ENCODE measurements around the gene ANKS1B.

Gene ANKS1B

DNA sequence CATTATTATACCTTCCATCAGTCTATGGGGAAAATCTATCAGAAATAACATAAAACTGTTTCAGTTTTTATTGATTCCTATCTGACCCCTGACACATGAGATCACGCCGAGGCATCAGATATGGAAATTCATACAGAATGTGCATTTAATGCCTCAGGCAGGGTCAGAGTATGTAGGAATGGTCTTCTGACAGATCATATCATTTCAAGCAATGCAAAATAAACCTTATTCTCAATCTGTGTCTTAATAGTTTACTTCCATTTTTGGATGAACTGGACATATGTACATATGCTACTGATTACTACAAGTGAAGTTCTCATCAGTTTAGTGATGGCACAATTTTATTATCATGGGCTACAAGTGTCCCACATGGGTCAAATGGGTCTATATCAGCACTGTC, 150.0 kb downstream of the ANKS1B start:
- TF ChIP-seq, protein P1, sequence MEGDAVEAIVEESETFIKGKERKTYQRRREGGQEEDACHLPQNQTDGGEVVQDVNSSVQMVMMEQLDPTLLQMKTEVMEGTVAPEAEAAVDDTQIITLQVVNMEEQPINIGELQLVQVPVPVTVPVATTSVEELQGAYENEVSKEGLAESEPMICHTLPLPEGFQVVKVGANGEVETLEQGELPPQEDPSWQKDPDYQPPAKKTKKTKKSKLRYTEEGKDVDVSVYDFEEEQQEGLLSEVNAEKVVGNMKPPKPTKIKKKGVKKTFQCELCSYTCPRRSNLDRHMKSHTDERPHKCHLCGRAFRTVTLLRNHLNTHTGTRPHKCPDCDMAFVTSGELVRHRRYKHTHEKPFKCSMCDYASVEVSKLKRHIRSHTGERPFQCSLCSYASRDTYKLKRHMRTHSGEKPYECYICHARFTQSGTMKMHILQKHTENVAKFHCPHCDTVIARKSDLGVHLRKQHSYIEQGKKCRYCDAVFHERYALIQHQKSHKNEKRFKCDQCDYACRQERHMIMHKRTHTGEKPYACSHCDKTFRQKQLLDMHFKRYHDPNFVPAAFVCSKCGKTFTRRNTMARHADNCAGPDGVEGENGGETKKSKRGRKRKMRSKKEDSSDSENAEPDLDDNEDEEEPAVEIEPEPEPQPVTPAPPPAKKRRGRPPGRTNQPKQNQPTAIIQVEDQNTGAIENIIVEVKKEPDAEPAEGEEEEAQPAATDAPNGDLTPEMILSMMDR (IDR thresholded peaks at IDR 0.05; ENCODE audit: insufficient read depth, low read depth, low read length, missing control alignments) = no peak

DNA sequence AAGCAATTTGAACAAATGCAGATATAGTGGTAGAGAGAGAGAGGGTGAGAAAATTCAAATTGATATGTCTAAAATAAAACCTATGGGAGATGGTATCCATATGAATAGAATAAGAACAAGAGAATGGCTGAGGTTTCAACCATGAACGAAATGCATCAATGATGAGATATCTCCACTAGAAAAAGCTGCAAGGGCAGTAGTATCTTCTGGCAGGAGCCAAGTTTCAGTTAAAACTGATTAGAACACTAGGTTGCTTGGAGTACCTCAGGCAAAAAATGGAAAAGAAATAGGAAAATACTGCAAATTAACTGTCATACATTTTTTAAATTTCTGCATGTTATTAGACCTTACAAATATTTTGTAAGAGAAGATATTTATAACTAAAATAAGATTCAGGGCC, 151.3 kb downstream of the ANKS1B start:
- TF ChIP-seq, protein P1 (IDR thresholded peaks at IDR 0.05; ENCODE audit: insufficient read depth, low read depth, low read length, missing control alignments) = no peak
- no peak for DNase-seq (ENCODE audit: low read depth)
- H3K4me3 ChIP-seq (ENCODE audit: low read depth, low read length) = no peak overlapping the region

More for the DNA sequence above, 150.0 kb downstream of the ANKS1B start:
- no peak overlapping the region for H3K4me3 ChIP-seq (ENCODE audit: low read depth, low read length)
- no peak for DNase-seq (ENCODE audit: low read depth)

DNA sequence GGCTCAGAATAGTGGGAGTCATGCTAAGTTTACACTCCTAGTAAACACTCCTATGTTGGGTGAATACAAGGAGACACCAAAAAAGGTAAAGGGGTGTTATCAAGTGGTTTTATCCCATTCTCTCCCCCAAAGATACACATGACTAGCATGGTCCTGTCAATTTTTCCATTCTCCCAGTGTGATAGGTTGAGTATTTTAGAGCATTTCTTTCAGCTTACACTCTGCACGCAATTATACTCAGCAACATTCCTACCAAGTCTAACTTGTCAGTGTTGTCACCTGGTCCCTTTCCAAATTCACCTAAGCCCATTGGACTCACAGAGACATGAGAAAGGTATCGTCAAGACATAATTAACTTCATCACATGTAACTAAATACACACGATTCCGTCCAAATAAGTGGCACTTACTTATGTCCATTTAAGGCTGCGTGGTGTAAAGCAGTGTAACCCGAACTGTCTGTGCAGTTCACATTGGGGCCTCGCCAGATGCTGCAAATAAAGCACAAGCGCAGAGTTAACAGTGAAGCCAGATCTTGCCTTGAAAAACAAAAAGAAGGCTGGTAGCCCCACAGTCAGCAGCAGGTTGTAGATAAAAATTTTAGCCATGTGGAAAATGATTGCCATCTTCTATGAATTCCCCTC, 159.7 kb downstream of the ANKS1B start:
- no peak for DNase-seq (ENCODE audit: low read depth)
- no peak overlapping the region for H3K4me3 ChIP-seq (ENCODE audit: low read depth, low read length)
- TF ChIP-seq, protein P1 (IDR thresholded peaks at IDR 0.05; ENCODE audit: insufficient read depth, low read depth, low read length, missing control alignments) = no peak

DNA sequence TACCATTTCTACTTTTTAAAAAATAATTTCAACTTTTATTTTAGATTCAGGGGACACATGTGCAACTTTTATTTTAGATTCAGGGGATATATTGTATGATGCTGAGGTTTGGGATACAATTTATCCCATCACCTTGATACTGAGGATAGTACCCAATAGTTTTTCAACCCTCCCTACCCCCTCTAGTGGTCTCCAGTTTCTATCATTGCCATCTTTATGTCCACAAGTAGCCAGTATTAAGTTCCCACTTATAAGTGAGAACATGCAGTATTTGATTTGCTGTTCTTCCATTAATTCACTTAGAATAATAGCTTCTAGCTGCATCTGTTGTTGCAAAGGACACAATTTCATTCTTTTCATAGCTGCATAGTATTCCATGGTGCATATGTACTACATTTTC, 162.5 kb downstream of the ANKS1B start:
- H3K4me3 ChIP-seq (ENCODE audit: low read depth, low read length) = no peak overlapping the region
- TF ChIP-seq, protein P1 (IDR thresholded peaks at IDR 0.05; ENCODE audit: insufficient read depth, low read depth, low read length, missing control alignments) = no peak
- no peak for DNase-seq (ENCODE audit: low read depth)

DNA sequence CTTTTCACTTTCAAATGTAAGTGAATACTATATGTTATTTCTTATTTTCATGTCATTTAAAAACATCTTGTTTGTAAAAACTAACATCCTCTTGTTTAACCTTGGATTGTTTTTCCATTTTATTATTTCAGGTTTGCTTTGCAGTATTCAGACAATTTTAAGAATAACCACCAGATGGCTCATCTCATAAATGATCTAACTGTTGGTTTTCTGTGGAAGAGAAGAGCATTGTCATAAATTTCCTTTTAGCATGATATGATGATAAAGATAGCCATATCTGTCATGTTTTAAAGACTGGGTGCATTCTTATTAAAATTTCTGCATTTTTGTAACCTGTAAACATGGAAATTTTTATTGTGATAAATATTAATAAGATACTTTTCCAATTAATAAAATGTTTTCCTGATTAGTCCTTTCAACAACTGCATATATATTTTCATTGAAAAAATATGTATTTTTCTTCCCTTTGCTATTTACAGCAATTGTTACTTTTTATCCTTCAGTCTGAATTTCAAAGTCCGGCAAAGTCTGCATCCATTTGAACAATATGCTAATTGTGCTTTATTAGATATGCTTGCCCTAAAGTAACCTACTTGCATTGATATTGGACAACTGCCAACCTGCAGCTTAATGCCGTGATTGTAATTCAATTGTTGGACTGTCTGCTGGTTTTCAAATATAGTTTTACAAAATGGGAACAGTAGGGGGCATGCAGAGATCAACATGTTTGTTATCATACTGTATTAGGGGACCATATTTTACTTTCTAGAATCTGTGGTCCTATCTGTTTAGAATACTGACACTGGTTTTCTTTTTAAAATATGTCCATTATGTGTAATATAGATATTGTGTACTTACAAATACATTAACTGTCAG, 173.8 kb downstream of the ANKS1B start:
- H3K4me3 ChIP-seq (ENCODE audit: low read depth, low read length) = no peak overlapping the region
- peak; percentile 4 for DNase-seq (ENCODE audit: low read depth)
- TF ChIP-seq, protein P1 (IDR thresholded peaks at IDR 0.05; ENCODE audit: insufficient read depth, low read depth, low read length, missing control alignments) = no peak

DNA sequence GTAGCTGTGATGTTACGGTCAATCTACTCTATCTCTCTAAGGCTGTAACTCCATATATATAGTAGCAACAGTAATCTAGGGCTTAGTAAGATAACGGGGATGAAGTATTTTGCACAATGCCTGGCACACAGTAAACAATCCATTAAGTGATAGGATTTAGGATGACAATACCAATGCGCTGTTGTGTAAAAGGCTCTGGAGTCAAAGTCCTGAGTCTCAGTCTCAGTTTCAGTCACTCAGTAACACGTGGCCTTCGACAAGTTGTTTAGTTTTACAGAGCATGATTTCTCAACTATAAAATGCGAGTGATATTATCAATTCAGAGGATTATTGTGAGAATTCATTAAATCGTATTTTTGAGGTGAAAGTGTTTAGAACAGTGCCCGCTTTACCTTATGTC, 174.8 kb downstream of the ANKS1B start:
- TF ChIP-seq, protein P1 (IDR thresholded peaks at IDR 0.05; ENCODE audit: insufficient read depth, low read depth, low read length, missing control alignments) = no peak
- no peak for DNase-seq (ENCODE audit: low read depth)
- H3K4me3 ChIP-seq (ENCODE audit: low read depth, low read length) = no peak overlapping the region

Data from GM12865 (cell line).